HG03460 (cell line): ENCODE measurements around the gene TTLL7.

Source experiments
- ATAC-seq: cut with Tn5 transposase; IDR thresholded peaks from one replicate; pipeline ENCODE4 v1.9.1; 2021; ENCODE audit not compliant: unreplicated experiment

The TTLL7 gene

DNA sequence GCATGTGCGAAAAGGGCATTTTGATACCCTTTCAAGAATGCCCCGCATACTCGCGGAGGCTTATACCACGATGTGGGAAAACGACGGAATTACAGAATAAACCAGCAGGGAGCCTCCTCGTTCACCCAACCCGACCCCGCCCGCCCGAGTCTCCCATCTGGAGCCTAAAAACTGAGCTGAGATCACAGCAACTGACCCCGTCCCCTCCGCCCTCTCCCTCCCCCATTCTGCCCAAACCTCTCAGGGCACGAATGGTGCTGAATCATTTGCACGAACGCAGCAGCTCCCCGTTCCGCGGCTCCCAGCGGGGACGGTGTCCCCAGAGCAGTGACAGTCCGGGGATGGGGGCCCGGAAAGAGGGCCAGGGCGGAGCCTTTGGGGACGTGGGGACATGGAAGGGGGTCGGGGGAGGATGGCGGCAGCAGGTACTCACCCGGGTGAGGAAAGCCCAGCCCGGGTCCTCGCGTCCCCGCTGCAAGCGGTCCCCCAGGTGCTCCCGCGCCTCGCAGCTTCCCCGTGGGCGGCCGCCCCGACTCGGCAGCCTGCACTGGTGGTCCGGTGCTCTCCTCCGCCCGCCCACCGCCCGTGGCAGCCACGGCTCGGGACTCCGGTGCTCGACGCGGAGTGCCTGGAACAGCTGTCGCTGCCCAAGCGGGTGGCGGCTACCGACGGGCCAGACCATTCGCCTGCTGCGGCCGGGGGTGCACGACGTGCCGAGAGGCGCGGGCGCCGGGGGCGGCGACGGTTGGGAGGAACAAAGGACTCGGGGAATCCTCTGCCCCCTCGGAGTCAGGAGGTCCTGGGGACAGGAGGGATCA, at the start of gene TTLL7:
Gene TTLL7 (minus strand): TSS at position 635 of the 818 bp plus-strand sequence. CDS start 46,921 bp downstream, outside the sequence.
- peak; percentile 87 for ATAC-seq

GRCh38 chr1:84042461-84042860, 43.5 kb upstream of the TTLL7 start:
- ATAC-seq = no peak

GRCh38 chr1:84037758-84038611, 39.1 kb upstream of the TTLL7 start:
- ATAC-seq = no peak

- ATAC-seq = no peak
Measured at GRCh38 chr1:84031802-84032327, 32.9 kb upstream of the TTLL7 start.

DNA sequence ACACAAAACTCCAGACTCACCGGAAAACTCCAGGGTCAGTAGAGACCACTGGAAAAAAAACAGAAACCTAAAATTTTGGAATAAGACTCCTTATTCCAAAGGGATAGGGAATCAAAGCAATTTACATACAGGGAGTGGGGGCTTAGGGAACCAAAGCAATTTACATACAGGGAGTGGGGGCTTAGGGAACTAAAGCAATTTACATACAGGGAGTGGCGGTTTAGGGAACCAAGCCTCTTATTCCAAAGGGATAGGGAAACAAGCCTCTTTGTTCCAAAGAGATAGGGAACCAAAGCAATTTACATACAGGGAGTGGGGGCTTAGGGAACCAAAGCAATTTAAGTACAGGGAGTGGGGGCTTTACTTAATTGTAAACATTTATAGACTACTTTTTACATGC, 28.4 kb upstream of the TTLL7 start:
- ATAC-seq = no peak

DNA sequence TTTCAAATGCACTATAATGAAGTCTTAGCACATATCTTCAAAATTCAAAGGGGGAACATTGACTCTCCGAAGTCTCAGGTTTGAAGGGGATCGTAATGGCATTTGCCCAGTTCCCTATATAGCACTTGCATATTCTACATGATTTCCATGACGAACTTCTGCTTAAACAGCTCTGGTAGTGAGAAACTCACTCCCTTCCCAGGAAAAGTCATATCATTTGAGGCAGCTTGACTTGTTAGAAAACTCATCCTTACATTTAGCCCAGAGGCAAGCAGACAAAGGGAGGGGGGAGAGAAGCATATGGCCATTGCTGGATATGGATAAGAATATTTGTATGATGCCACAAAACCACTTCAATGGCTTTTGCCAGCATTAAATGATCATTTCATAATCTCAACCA, 27.0 kb upstream of the TTLL7 start:
- ATAC-seq = no peak

GRCh38 chr1:84021822-84022221, 22.9 kb upstream of the TTLL7 start:
- no peak for ATAC-seq

DNA sequence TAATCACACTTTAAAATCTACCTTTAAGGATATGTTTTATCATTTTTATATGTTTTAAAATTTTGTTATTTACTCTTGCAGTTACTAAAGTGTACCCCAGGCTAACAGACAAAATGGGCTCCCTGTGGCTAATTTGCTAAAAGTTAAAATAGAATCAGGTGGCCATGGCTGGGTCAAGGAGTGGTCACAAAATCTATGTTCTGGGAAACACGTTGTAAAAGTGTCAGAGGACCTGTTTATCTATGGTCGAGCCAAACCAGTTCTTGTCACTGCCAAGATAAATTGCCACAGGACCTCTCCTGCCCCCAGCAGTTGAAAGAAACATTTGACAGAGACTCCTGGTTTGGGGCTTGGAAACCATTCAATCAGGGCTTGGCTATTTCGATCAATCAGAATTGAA, 21.2 kb upstream of the TTLL7 start:
- ATAC-seq = no peak

- no peak for ATAC-seq
Measured at GRCh38 chr1:84019217-84019616, 20.3 kb upstream of the TTLL7 start.

DNA sequence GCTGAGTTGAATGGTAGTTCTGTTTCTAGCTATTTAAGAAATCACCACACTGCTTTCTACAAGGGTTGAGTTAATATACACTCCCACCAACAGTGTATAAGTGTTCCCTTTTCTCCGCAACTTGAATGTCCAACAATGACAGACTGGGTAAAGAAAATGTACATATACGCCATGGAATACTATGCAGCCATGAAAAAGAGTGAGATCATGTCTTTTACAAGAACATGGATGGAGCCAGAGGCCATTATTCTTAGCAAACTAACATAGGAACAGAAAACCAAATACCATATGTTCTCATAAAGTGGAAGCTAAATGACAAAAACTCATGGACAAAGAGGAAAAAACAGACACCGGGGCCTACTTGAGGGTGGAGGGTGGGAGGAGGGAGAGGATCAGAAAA, 14.8 kb upstream of the TTLL7 start:
- no peak for ATAC-seq

DNA sequence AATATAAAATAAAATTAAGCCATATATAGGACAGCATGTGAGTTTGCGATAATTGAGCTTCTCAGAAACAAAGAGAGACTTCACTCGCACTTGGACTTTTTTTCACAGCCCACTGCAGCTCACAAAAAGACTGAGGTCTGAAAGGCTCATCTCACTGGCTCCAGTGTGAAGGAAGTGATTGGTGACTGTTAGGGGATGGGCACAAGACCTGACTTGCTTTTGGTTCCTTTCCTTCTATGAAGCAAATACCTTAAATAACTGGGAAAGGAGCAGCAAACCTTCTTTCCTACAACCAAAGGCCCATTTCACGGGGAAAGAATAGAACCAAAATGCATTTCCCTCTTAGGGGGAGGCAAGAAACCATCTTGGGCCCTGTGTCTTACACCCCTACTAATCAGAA, 13.1 kb upstream of the TTLL7 start:
- no peak for ATAC-seq

DNA sequence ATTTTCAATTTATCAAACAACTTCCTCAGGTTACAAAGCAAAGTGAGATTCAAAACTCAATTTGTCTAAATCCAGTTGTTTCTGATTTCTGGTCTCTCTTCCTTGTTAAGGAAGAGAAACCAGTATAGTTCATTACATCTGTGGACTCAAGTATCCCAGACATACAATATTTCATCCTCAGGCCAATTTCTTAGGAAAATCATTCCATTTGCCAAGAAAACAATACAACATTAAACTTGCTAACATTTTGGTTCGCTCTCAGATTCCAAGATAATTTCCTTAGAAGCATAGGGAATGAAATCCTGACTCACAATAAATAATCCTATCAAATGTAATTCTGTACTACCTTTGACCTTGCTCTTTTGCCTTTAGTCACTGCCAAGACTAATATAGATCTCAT, 11.2 kb upstream of the TTLL7 start:
- ATAC-seq = no peak

DNA sequence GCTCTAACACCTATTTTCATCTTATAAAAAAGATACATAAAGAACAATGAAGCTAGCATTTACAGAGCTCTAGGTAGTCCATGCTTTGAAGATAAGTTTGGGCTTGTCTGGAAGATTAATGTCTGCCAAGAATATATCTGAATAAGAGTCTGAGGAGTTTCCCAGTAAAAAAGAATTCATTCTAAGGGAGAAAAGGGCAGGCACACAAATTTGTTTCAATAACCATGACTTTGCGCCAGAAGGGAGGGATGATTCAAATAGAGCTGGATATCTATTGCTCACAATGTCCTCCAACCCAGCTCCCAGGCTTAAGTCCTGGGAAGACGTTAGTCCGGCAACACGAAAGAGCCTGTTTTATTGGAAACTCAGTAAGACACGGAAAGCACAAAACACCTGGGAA, 9.7 kb upstream of the TTLL7 start:
- no peak for ATAC-seq

GRCh38 chr1:84006591-84006990, 7.7 kb upstream of the TTLL7 start:
- no peak for ATAC-seq

DNA sequence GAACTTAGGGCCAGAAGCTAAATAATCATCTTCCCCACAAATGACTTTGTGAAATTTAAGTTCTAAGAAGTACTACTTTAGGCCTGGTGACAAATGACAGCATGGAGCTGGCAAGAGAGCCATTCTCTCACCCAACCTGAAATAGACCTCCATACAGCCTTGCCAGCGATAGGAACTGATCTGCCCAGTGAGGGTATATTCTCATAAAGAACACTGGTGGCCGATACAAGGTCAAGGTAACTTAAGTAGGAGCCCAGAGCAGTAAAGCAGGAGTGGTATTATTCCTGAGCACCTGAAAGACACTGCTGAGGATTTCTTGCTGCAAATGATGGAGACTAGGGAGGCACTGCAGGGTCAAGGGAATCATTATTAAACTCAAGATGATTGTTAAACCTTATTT, 2.6 kb upstream of the TTLL7 start:
- ATAC-seq = no peak

DNA sequence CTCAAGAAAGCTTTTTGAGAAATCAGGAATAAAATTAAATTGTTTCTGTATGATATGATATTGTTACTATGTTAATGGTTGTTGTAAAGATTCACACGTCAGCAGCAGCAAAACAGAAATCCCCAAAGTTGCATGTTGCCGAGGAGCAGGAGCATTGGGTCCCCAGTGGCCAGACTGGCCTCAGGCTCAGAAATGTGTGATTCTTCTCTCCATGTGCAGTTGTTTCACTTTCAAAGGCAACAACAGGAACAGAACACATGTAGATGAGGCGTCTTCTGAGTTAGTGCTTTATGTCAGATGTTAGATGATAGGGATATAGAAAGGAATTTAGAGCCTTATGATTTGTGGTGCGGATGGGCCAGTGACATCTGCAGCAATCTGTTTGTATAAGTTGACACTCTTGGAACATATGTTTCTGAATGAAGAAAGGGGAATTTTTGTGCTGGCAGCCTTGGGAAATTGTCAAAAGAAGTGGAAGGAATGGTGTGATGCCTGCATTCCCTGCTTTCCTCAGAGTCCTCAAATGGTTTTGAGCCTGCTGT, 2.1 kb upstream of the TTLL7 start:
- ATAC-seq = no peak

DNA sequence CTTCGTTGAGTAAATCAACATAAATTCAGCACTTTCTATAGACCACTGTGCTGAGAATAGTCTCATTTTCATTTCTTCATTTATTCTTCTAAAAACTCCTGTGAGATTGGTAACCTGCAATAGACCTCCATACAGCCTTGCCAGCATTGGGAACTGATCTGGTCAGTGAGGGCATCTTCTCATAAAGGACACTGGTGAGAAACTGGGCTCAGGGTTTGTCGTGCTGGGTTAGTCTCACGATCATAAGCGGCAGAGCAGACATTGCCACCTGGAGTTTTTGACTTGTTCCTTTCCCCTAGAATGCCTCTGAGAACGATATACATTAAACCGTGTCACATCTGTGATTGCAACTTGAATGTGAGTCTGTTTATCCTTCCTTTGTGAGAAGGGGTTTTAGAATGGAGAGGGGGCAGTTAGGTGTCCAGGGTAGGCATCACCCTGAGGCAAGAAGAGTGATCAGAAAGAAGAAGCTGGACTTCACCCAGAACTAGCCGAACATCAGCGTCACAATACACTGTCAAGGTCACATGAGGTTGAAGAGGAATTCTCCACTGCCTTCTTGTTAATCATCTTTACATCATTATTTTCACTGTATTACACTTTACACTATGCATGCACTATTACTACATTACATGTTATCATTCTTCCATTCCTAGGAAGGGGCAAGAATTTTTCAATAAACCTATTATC, 1.4 kb upstream of the TTLL7 start:
- no peak for ATAC-seq

- ATAC-seq = peak; percentile 86
Measured at GRCh38 chr1:83999316-83999819, 436 bp upstream of the TTLL7 start.

- no peak for ATAC-seq
Measured at GRCh38 chr1:83998205-83998497, 781 bp downstream of the TTLL7 start.

GRCh38 chr1:83997631-83998030, 1.3 kb downstream of the TTLL7 start:
- no peak for ATAC-seq

DNA sequence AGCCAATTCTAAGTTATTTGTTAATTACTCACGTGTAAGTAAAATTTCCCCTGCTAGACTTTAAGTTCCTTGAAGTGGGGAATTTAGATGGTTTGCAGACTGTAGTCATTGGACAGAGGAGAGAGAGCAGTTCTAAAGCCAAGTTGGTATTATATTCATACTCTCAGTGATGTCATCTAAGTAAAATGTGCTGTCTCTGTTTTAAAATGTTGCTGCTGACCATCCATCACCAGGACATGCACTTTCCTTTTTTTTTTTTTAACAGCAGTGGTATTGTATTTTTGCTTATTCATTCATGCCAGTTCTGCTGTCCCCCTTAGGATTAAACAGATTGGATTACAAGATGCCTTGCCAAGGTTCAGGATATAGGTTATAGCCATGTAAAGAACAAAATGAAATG, 2.3 kb downstream of the TTLL7 start:
- ATAC-seq = no peak
